Mesendoderm (in vitro differentiated cells): ENCODE results near the gene ASPN.

ENCODE experiments used
- DNase-seq: peaks from one replicate; pipeline ENCODE4 v3.0.0; 2013
- H2AK5ac ChIP-seq: 2 replicates; pipeline ENCODE4 v1.6.1; 2013; ENCODE audit warnings: low read length, inconsistent platforms
- H2BK120ac ChIP-seq: 2 replicates; pipeline ENCODE4 v1.6.1; 2013; ENCODE audit warnings: low read depth, mild to moderate bottlenecking, low read length, moderate library complexity, mixed read lengths
- H2BK15ac ChIP-seq: replicated peaks from 2 replicates; pipeline ENCODE4 v1.6.1; 2013; ENCODE audit warnings: low read depth, mild to moderate bottlenecking, moderate library complexity
- H2BK5ac ChIP-seq: 2 replicates; pipeline ENCODE4 v1.6.1; 2013; ENCODE audit warnings: low read length, inconsistent platforms
- H3K18ac ChIP-seq: 2 replicates; pipeline ENCODE4 v1.6.1; 2013; ENCODE audit warnings: mild to moderate bottlenecking, low read length, mixed read lengths
- H3K23ac ChIP-seq: one replicate; pipeline ENCODE4 v1.6.1; 2013; ENCODE audit warnings: low read length
- H3K27ac ChIP-seq: 2 replicates; pipeline ENCODE4 v1.5.1; 2013; ENCODE audit warnings: low read depth, mild to moderate bottlenecking, inconsistent platforms, low read length, moderate library complexity
- H3K27me3 ChIP-seq: 2 replicates; pipeline ENCODE4 v1.6.1; 2013; ENCODE audit warnings: low read length, control low read depth, mild to moderate bottlenecking, inconsistent platforms; ENCODE audit not compliant: insufficient read depth, poor library complexity
- H3K36me3 ChIP-seq: 2 replicates; pipeline ENCODE4 v1.6.1; 2013; ENCODE audit warnings: low read length, inconsistent platforms; ENCODE audit not compliant: control insufficient read depth, insufficient read depth
- H3K4ac ChIP-seq: one replicate; pipeline ENCODE4 v1.6.1; 2013; ENCODE audit warnings: low read depth, mild to moderate bottlenecking, low read length, moderate library complexity
- H3K4me1 ChIP-seq: 2 replicates; pipeline ENCODE4 v1.6.1; 2013; ENCODE audit warnings: low read depth, low read length, inconsistent platforms; ENCODE audit not compliant: control insufficient read depth
- H3K4me2 ChIP-seq: 2 replicates; pipeline ENCODE4 v1.6.1; 2013; ENCODE audit warnings: low read length
- H3K4me3 ChIP-seq: 2 replicates; pipeline ENCODE4 v1.5.1; 2013; ENCODE audit warnings: mild to moderate bottlenecking, low read length
- H3K56ac ChIP-seq: one replicate; pipeline ENCODE4 v1.6.1; 2013; ENCODE audit warnings: low read length
- H3K79me1 ChIP-seq: 2 replicates; pipeline ENCODE4 v1.6.1; 2013; ENCODE audit warnings: low read length, inconsistent platforms
- H3K79me2 ChIP-seq: 2 replicates; pipeline ENCODE4 v1.6.1; 2013; ENCODE audit warnings: mild to moderate bottlenecking, low read length; ENCODE audit not compliant: control insufficient read depth, insufficient read depth
- H3K9ac ChIP-seq: 2 replicates; pipeline ENCODE4 v1.6.1; 2013; ENCODE audit warnings: low read length, inconsistent platforms
- H4K5ac ChIP-seq: one replicate; pipeline ENCODE4 v1.6.1; 2013; ENCODE audit warnings: low read length
- H4K8ac ChIP-seq: one replicate; pipeline ENCODE4 v1.6.1; 2013; ENCODE audit warnings: low read depth, mild to moderate bottlenecking, control low read depth, low read length, moderate library complexity
- WGBS: extraction: QIAGEN DNeasy Blood & Tissue Kit; methylation state at CpG from one replicate; pipeline ENCODE4 v1.1.7; 2013; ENCODE audit warnings: low lambda C conversion rate, missing lambda C conversion rate; ENCODE audit not compliant: insufficient coverage; ENCODE audit errors: extremely low coverage; 5-methylcytosine and 5-hydroxymethylcytosine counted together

The ASPN gene

DNA sequence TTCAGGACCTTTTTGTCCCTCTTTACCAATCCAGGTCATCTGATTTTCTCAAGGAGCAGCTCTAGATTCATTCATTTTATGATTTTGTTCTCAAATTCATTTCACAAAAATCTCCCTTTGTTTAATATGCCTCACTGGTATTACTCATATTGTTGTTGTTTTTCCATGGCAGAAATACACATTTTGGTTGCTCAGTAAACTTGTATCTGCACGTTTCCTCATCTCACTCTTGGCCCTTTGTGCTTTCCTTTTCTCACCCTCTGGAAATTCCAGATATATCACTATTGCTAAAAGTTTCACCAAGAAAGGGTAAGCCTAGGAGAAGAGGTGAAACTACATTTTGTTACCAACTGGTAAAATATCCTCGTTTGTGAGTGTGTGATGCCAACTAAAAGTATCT, 14.8 kb downstream of the ASPN start:
- no peaks in the 10 kb centered on the region for H3K27me3 ChIP-seq
- H3K4me3 ChIP-seq = no peak overlapping the region
- no peaks in the 10 kb centered on the region for H3K79me1 ChIP-seq
- H2BK15ac ChIP-seq = no peak overlapping the region
- no peak overlapping the region for H3K27ac ChIP-seq
- H2BK5ac ChIP-seq = no peak overlapping the region
- no peaks in the 10 kb centered on the region for H3K4me1 ChIP-seq
- no peaks in the 10 kb centered on the region for H3K79me2 ChIP-seq
- no peak overlapping the region for H3K9ac ChIP-seq
- no peaks in the 10 kb centered on the region for H3K36me3 ChIP-seq
- H4K5ac ChIP-seq = no peak overlapping the region
- H4K8ac ChIP-seq = no peak overlapping the region
- no peak overlapping the region for H2AK5ac ChIP-seq
- H3K4ac ChIP-seq = no peak overlapping the region
- H3K4me2 ChIP-seq = no peak overlapping the region
- H3K56ac ChIP-seq = no peak overlapping the region
- no peak overlapping the region for H3K18ac ChIP-seq
- WGBS = no CpG with 5 or more reads among the region's 2 CpGs
- no peak overlapping the region for H2BK120ac ChIP-seq
- H3K23ac ChIP-seq = no peak overlapping the region
- DNase-seq = no peak

DNA sequence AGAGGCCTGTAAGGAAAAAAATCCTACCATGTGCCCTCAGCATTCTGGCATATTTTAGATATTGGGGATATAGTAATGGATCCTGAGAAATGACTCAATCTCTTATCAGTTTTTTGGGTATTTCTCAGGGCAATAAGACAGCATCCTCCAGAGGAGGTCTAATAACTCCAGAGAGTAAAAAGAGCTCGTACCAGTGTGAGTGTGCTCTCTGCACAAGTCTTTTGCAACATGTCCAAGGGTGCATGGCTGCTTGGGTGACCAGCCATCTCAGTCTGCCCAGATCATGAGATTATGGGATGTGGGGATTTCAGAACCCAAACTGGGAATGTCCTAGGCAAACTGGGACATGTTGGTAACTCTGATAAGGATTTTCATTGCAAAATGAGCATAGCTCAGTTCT, 15.3 kb downstream of the ASPN start:
- Histone ChIP-seq H3K4me1 (no peaks in the 10 kb centered on the region), H3K9ac (no peak overlapping the region), H3K23ac (no peak overlapping the region)

DNA sequence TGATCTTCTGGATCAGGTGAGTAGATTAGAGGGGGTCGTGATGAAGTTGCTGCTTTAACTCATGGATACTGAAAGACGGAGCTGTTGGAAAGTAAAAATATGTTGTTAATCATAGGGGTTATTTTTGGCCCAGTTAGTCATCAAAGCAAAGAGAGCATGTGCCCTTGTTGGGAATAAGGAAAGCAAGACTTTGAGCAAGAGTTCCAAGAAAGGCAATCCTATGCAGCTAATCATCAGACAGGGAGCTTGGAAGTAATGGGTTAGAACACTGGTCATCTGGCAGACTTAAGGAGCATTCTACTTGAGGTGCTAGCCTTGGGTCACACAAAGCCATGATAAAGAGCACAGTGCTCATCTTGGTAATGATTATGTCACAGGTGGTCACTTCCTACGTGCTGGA, 18.3 kb downstream of the ASPN start:
- Histone ChIP-seq H3K27me3 (no peaks in the 10 kb centered on the region), H3K27ac (no peak overlapping the region), H3K23ac (no peak overlapping the region), H3K4me3 (no peak overlapping the region), H4K8ac (no peak overlapping the region), H3K4me1 (no peaks in the 10 kb centered on the region), H3K4me2 (no peak overlapping the region), H4K5ac (no peak overlapping the region), H3K4ac (no peak overlapping the region), H2AK5ac (no peak overlapping the region), H3K79me2 (no peaks in the 10 kb centered on the region), H3K56ac (no peak overlapping the region), H3K9ac (no peak overlapping the region), H3K79me1 (no peaks in the 10 kb centered on the region), H2BK120ac (no peak overlapping the region), H3K36me3 (no peaks in the 10 kb centered on the region), H2BK15ac (no peak overlapping the region), H2BK5ac (no peak overlapping the region), H3K18ac (no peak overlapping the region)
- no CpG with 5 or more reads among the region's 3 CpGs for WGBS
- no peak for DNase-seq

More for the DNA sequence above, 15.3 kb downstream of the ASPN start:
- H3K79me1 ChIP-seq = no peaks in the 10 kb centered on the region
- no peak overlapping the region for H4K5ac ChIP-seq
- H4K8ac ChIP-seq = no peak overlapping the region
- WGBS = no CpG with 5 or more reads among the region's 1 CpG
- H3K18ac ChIP-seq = no peak overlapping the region
- H2BK15ac ChIP-seq = no peak overlapping the region
- H3K4ac ChIP-seq = no peak overlapping the region
- no peak overlapping the region for H3K4me2 ChIP-seq
- H3K36me3 ChIP-seq = no peaks in the 10 kb centered on the region
- H3K79me2 ChIP-seq = no peaks in the 10 kb centered on the region
- H3K27me3 ChIP-seq = no peaks in the 10 kb centered on the region
- no peak overlapping the region for H3K4me3 ChIP-seq
- no peak overlapping the region for H2AK5ac ChIP-seq
- no peak overlapping the region for H3K56ac ChIP-seq
- no peak overlapping the region for H2BK120ac ChIP-seq
- DNase-seq = no peak
- H2BK5ac ChIP-seq = no peak overlapping the region
- H3K27ac ChIP-seq = no peak overlapping the region

DNA sequence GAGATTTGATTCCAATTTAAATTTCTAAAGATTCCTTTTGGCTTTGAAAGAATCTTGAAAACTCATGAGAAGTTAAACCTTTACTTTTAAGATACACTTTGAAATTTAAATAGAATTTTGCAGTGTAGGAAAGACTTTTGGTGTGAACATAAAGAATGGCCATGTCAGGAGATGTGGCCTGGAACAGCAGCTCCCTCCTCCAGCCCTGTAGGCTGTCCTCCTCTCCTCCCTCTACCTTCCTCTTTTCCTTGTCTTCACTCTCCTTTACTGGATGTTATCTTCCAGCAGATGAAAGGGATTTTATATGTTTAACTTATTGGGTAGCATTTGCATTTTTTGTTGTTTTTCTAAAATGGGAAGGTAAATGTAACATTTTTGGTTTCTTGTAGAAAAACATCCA, 18.9 kb downstream of the ASPN start:
- DNase-seq = no peak
- Histone ChIP-seq H3K27ac (no peak overlapping the region), H3K56ac (no peak overlapping the region), H3K36me3 (no peaks in the 10 kb centered on the region), H3K4me1 (no peaks in the 10 kb centered on the region), H4K8ac (no peak overlapping the region), H2AK5ac (no peak overlapping the region), H3K18ac (no peak overlapping the region), H2BK15ac (no peak overlapping the region), H3K4me3 (no peak overlapping the region), H2BK5ac (no peak overlapping the region), H3K9ac (no peak overlapping the region), H3K27me3 (no peaks in the 10 kb centered on the region), H4K5ac (no peak overlapping the region), H2BK120ac (no peak overlapping the region), H3K79me1 (no peaks in the 10 kb centered on the region), H3K4me2 (no peak overlapping the region), H3K4ac (no peak overlapping the region), H3K23ac (no peak overlapping the region), H3K79me2 (no peaks in the 10 kb centered on the region)

DNA sequence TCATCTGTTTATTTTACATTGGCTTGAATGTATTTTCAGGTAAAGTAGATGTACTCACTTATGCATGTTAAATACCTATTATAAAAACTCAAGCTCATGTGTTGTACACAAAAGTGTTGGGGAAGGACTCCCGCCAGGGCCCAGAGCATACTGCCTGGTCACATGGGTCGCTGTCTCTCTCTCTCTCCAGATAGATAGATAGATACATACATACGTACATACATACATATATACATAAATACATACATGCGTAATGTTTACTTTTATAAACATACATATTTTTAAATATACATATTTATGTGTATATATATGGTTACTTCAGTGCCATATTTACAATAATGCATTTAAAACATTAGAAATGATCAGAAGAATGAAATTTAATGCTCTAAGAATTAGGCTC, 24.7 kb downstream of the ASPN start:
- H3K18ac ChIP-seq = no peak overlapping the region
- no peak overlapping the region for H3K4me3 ChIP-seq
- no peaks in the 10 kb centered on the region for H3K36me3 ChIP-seq
- no peak overlapping the region for H3K27ac ChIP-seq
- H3K23ac ChIP-seq = no peak overlapping the region
- H3K4me2 ChIP-seq = no peak overlapping the region
- H2BK5ac ChIP-seq = no peak overlapping the region
- no peak overlapping the region for H3K9ac ChIP-seq
- H3K27me3 ChIP-seq = no peaks in the 10 kb centered on the region
- H2BK15ac ChIP-seq = no peak overlapping the region
- no CpG with 5 or more reads among the region's 4 CpGs for WGBS
- no peak overlapping the region for H4K5ac ChIP-seq
- no peak overlapping the region for H2AK5ac ChIP-seq
- DNase-seq = no peak
- no peak overlapping the region for H3K56ac ChIP-seq
- H3K4ac ChIP-seq = no peak overlapping the region
- no peaks in the 10 kb centered on the region for H3K4me1 ChIP-seq
- no peaks in the 10 kb centered on the region for H3K79me1 ChIP-seq
- H3K79me2 ChIP-seq = no peaks in the 10 kb centered on the region
- no peak overlapping the region for H4K8ac ChIP-seq
- H2BK120ac ChIP-seq = no peak overlapping the region

DNA sequence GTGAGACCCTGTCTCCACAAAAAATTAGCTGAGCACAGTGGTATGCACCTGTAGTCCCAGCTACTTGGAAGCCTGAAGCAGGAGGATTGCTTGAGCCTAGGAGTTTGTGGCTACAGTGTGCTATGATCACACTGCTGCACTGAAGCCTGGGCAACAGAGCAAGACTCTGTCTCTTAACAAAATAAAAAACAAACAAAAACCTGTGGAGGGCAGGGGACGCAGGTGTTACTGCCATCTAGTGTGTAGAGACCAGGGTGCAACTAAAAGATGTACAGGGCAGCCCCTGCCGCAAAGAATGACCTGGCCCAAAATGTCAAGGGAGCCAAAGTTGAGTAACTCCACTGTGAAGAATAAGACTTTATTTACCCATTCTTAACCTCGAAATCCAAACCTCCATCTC, 27.1 kb downstream of the ASPN start:
- Histone ChIP-seq H4K5ac (no peak overlapping the region), H3K79me1 (no peaks in the 10 kb centered on the region), H3K27ac (no peak overlapping the region), H2BK15ac (no peak overlapping the region), H3K36me3 (no peaks in the 10 kb centered on the region), H2BK5ac (no peak overlapping the region), H3K56ac (no peak overlapping the region), H3K4ac (no peak overlapping the region), H4K8ac (no peak overlapping the region), H3K79me2 (no peaks in the 10 kb centered on the region), H3K27me3 (no peaks in the 10 kb centered on the region), H3K9ac (no peak overlapping the region), H3K18ac (no peak overlapping the region), H2AK5ac (no peak overlapping the region), H3K4me2 (no peak overlapping the region), H3K23ac (no peak overlapping the region), H2BK120ac (no peak overlapping the region), H3K4me1 (no peaks in the 10 kb centered on the region), H3K4me3 (no peak overlapping the region)
- peak; percentile 40 for DNase-seq
- no CpG with 5 or more reads among the region's 3 CpGs for WGBS
